OCI-LY7 (cell line): ENCODE data around the gene RILP. TPM values are rescaled to one million over a fixed set of nuclear protein-coding genes. Genes with fewer than 3 reads are reported as not detected.

Experiments
- BruUV-seq: library from RNA; stranded (reverse); fragments of 400-500 nt; replicated peaks from 2 replicates; lab custom pipeline; 2021; lab: Mats Ljungman, UMichigan
- CTCF ChIA-PET: fragments of 300-600 bp; sonication (Branson Sonifier 250); formaldehyde crosslinking; loops from one replicate; lab custom pipeline; 2022; ENCODE audit warnings: antibody characterized with exemption; ENCODE audit not compliant: unreplicated experiment; lab: Charles Lee
- POLR2A ChIA-PET: fragments of 300-600 bp; sonication (Branson Sonifier 250); formaldehyde crosslinking; loops from one replicate; lab custom pipeline; 2022; ENCODE audit warnings: antibody characterized with exemption; lab: Charles Lee
- DNase-seq: peaks from one replicate; pipeline ENCODE4 v3.0.0-alpha.2; 2015; ENCODE audit warnings: low spot score
- H2AFZ ChIP-seq: fragments of 200-600 bp; sonication (generic), shearing (Covaris generic); 2 replicates; pipeline ENCODE4 v1.6.1; 2014; ENCODE audit warnings: mild to moderate bottlenecking, antibody characterized with exemption, low read length, moderate library complexity
- H3K27ac ChIP-seq: fragments of 200-600 bp; sonication (generic); 2 replicates; pipeline ENCODE4 v1.5.1; 2014; ENCODE audit warnings: mixed run types, low read depth, mild to moderate bottlenecking, moderate library complexity, low read length, inconsistent platforms; ENCODE audit not compliant: poor library complexity, severe bottlenecking
- H3K36me3 ChIP-seq: fragments of 200-600 bp; sonication (generic); 2 replicates; pipeline ENCODE4 v1.6.1; 2014; ENCODE audit warnings: mild to moderate bottlenecking, antibody characterized with exemption, low read length, moderate library complexity, mixed read lengths; ENCODE audit not compliant: insufficient read depth
- H3K4me1 ChIP-seq: fragments of 200-600 bp; sonication (generic); 2 replicates; pipeline ENCODE4 v1.5.1; 2014; ENCODE audit warnings: mild to moderate bottlenecking, low read length; ENCODE audit not compliant: insufficient read depth, poor library complexity, severe bottlenecking
- H3K4me2 ChIP-seq: fragments of 200-600 bp; sonication (generic); 2 replicates; pipeline ENCODE4 v1.6.1; 2014; ENCODE audit warnings: mild to moderate bottlenecking, low read length
- H3K4me3 ChIP-seq: fragments of 200-600 bp; sonication (generic); 2 replicates; pipeline ENCODE4 v1.5.1; 2014; ENCODE audit warnings: mild to moderate bottlenecking, low read depth, low read length; ENCODE audit not compliant: poor library complexity, severe bottlenecking
- H3K79me2 ChIP-seq: fragments of 200-600 bp; sonication (generic); 2 replicates; pipeline ENCODE4 v1.6.1; 2016; ENCODE audit warnings: low read depth, mild to moderate bottlenecking, low read length, moderate library complexity, mixed read lengths; ENCODE audit not compliant: insufficient read depth
- H3K9me2 ChIP-seq: fragments of 200-600 bp; sonication (generic); 2 replicates; pipeline ENCODE4 v1.6.1; 2016; ENCODE audit warnings: mild to moderate bottlenecking, low read length, mixed read lengths; ENCODE audit not compliant: insufficient read depth
- H3K9me3 ChIP-seq: fragments of 200-600 bp; sonication (generic); 2 replicates; pipeline ENCODE4 v1.6.1; 2014; ENCODE audit warnings: mild to moderate bottlenecking, mixed run types, low read length, mixed read lengths
- H4K20me1 ChIP-seq: fragments of 200-600 bp; sonication (generic); 2 replicates; pipeline ENCODE4 v1.6.1; 2014; ENCODE audit warnings: mild to moderate bottlenecking, antibody characterized with exemption, low read length, moderate library complexity, mixed read lengths; ENCODE audit not compliant: insufficient read depth
- CTCF ChIP-seq: fragments of 200-600 bp; sonication (generic); conservative IDR thresholded peaks from 2 replicates; pipeline ENCODE4 v1.5.1; 2014; ENCODE audit warnings: mild to moderate bottlenecking, antibody characterized with exemption, low read length, moderate library complexity, mixed read lengths
- EZH2phosphoT487 ChIP-seq: fragments of 200-600 bp; sonication (generic); IDR thresholded peaks from 2 replicates; pipeline ENCODE4 v1.6.1; 2018; ENCODE audit warnings: low read depth, borderline replicate concordance, mild to moderate bottlenecking, mixed run types, antibody characterized with exemption, low read length, moderate library complexity, mixed read lengths
- intact Hi-C: fragments of 100-400 bp; cut with micrococcal nuclease; formaldehyde crosslinking; loops from one replicate; pipeline ENCODE4 v1.10.0; 2022; ENCODE audit not compliant: unreplicated experiment
- total RNA-seq, 2 experiments: library from RNA; depleted of rRNA in 1 of 2; stranded (reverse); fragments of >200 nt in 1 of 2; shearing (Covaris generic) in 1 of 2; gene quantifications; 2 replicates each; pipeline ENCODE4 v1.2.3, GENCODE V29; 2014 to 2022

Gene RILP
- total RNA-seq, 2 experiments from 2014 or later = 1.2 to 3.2 TPM

GRCh38 chr17:1651559-1651844 lies 1.8 kb upstream of the RILP start:
- no peak overlapping the region for H3K27ac ChIP-seq
- no peak for DNase-seq
- H3K36me3 ChIP-seq = peaks cover 76% of the 10 kb centered on the region
- H3K9me2 ChIP-seq = no peaks in the 10 kb centered on the region
- no TSS peak for BruUV-seq
- no peaks in the 10 kb centered on the region for H3K79me2 ChIP-seq
- H3K4me3 ChIP-seq = no peak overlapping the region
- ChIA-PET POLR2A (no interaction called here), CTCF (no interaction called here)
- TF ChIP-seq EZH2phosphoT487 (no peak), CTCF (no peak)
- no peak overlapping the region for H3K4me2 ChIP-seq
- intact Hi-C loops = no loop called here
- H3K9me3 ChIP-seq = no peaks in the 10 kb centered on the region
- no peak overlapping the region for H2AFZ ChIP-seq
- peaks cover 23% of the 10 kb centered on the region for H3K4me1 ChIP-seq
- H4K20me1 ChIP-seq = peaks cover 4% of the 10 kb centered on the region; the same call in 1 of the 2 replicates

GRCh38 chr17:1650731-1651558 lies 1.3 kb upstream of the RILP start:
- H3K4me2 ChIP-seq = no peak overlapping the region
- intact Hi-C loops = no loop called here
- ChIA-PET CTCF (no interaction called here), POLR2A (no interaction called here)
- peaks cover 23% of the 10 kb centered on the region for H3K4me1 ChIP-seq
- BruUV-seq = TSS peak; percentile 96
- no peaks in the 10 kb centered on the region for H3K9me3 ChIP-seq
- peaks cover 4% of the 10 kb centered on the region; the same call in 1 of the 2 replicates for H4K20me1 ChIP-seq
- H3K36me3 ChIP-seq = peaks cover 70% of the 10 kb centered on the region
- H2AFZ ChIP-seq = no peak overlapping the region
- H3K9me2 ChIP-seq = no peaks in the 10 kb centered on the region
- H3K79me2 ChIP-seq = no peaks in the 10 kb centered on the region
- no peak for TF ChIP-seq EZH2phosphoT487
- TF ChIP-seq CTCF = no peak
- no peak for DNase-seq
- H3K4me3 ChIP-seq = no peak overlapping the region
- H3K27ac ChIP-seq = no peak overlapping the region
